HG03378 (cell line): ENCODE results near the gene CCL18.
"Not testable (repeated sequence)": the region's sequence is repeated elsewhere in the genome, so short reads cannot be mapped to it uniquely, and the experiment has no call there.

ENCODE experiments used
- ATAC-seq: cut with Tn5 transposase; IDR thresholded peaks from one replicate; pipeline ENCODE4 v1.9.1; 2021; ENCODE audit warnings: mild to moderate bottlenecking, moderate library complexity; ENCODE audit not compliant: unreplicated experiment

CCL18 gene

DNA sequence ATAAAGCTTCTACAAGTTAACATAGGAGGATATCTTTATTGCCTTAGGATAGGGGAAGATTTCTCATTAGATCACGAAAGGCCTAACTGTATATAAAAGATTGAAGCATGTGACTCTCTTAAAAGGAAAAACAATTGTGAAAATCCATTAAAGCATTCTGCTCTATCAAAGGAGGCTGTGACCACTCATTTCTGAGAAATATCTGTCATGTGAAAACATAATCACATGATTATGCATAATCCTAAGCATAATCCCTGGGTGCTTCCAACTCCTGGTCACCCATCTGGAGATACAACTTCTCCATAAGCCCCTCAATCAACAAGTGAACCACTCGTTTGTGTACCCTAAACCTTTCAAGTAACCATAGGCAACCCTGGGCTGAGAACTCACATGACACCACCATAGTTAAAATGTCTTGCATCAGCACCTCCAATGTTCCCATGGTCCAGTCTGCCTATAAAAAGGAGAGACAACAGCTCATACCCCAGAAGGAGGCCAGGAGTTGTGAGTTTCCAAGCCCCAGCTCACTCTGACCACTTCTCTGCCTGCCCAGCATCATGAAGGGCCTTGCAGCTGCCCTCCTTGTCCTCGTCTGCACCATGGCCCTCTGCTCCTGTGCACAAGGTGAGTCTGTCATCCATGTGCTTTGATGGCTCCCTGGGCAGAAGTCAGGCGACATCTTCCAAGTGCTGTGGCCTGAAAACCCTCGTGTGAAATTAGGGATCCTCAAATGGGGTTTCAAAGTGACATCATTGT lies at the start of gene CCL18:
Gene CCL18, plus strand, starts transcription at position 487 of the 756 bp plus-strand sequence. Its CDS starts 71 bp downstream, at position 558.
- no peak for ATAC-seq

DNA sequence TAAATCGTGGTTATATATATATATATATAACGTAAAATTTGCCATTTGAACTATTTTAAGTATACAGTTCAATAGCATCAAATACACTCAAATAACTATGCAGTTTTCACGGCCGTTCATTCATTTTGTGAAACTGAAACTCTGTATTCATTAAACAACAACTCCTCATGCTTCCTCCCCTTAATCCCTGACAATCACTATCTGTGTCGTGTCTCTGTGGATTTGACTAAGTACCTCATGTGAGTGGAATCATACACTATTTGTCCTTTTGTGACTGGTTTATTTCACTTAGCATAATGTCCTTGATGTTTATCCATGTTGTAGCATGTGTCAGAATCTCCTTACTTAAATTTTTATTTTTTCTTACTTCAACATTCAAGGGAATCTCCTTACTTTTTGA lies 49.1 kb upstream of the CCL18 start:
- no peak for ATAC-seq

GRCh38 chr17:36015895-36016294 lies 48.2 kb upstream of the CCL18 start:
- ATAC-seq: not testable (repeated sequence)

DNA sequence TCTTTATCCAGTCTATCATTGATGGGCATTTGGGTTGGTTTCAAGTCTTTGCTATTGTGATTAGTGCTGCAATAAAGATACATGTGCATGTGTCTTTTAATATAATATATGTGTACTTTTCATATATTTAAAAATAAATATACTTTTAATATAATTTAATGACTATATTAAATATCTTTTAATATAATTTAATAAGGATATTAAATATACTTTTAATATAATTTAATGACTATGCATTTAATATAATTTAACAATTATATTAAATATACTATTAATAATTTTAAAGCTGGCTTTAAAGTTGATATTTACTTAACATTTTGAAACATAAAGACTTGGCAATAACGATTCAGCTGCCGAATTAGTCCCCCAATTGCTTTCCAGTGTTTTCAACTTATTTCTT lies 47.5 kb upstream of the CCL18 start:
- no peak for ATAC-seq

- ATAC-seq: no peak
Measured at GRCh38 chr17:36017799-36018198, 46.3 kb upstream of the CCL18 start, which contains the start of gene CCL23. CCL23 (minus strand) TSS chr17:36017972; CDS start chr17:36017897, 75 bp downstream.

GRCh38 chr17:36019423-36019822 lies 44.6 kb upstream of the CCL18 start:
- no peak for ATAC-seq

DNA sequence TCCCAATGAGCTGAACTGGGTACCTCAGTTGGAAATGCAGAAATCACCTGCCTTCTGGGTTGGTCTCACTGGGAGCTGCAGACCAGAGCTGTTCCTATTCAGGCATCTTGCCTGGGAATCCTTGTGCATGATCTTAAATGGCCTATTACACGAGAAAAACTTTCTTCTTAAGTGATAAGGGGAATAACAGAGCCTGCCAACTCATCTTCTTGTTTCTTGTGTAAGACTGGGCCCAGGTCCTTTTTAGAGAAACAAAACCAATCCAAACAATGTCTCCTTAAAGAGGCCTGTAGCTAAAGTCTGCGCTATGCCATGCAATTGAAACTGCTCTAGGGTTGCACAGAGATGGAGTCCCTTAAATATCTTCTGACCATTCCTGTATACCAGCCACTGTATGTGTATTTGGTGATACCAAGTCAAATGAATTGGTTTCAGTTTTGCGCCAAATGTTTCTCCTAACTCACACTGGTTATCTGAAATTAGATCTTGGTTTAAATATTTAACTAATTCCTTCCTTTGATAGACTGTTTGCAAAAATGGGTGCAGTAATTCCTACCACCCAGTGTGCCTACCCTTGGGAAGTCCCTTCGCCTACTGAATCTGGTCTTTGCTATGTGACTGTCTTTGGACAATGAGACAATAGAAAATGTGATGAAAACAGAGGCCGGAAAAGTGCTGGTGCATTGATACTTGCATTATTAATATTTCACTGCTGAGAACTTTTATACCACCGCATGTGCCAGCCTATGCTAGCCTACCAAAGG lies 39.8 kb upstream of the CCL18 start:
- ATAC-seq: no peak

- ATAC-seq: no peak
Measured at GRCh38 chr17:36027761-36028160, 36.3 kb upstream of the CCL18 start.

- ATAC-seq: no peak
Measured at GRCh38 chr17:36030956-36031355, 33.1 kb upstream of the CCL18 start.

GRCh38 chr17:36034127-36034526 lies 29.9 kb upstream of the CCL18 start:
- peak; percentile 54 for ATAC-seq

DNA sequence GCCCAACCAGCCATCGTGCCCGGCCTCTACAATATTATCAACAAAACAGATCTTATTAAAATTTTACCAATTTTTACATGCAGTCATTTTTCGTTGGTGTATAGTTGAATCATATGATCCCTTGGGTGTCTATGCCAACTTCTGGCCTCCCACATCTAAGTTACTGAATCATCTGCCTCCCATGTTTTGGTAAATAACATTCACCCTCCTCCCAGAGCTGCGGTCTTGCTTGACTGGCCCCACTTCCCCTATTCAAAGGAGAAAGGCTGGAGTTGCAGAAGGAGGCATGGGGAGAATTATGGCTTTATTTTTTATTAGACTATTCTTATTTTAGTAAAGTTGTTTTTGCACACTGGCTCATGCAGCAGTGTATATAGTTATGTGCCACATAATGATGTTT lies 27.8 kb upstream of the CCL18 start:
- no peak for ATAC-seq

GRCh38 chr17:36048066-36048465 lies 16.0 kb upstream of the CCL18 start:
- ATAC-seq: no peak

GRCh38 chr17:36049643-36050042 lies 14.4 kb upstream of the CCL18 start:
- ATAC-seq: no peak

- no peak for ATAC-seq
Measured at GRCh38 chr17:36055171-36055570, 8.9 kb upstream of the CCL18 start.

GRCh38 chr17:36055921-36056520 lies 8.1 kb upstream of the CCL18 start:
- ATAC-seq: no peak

DNA sequence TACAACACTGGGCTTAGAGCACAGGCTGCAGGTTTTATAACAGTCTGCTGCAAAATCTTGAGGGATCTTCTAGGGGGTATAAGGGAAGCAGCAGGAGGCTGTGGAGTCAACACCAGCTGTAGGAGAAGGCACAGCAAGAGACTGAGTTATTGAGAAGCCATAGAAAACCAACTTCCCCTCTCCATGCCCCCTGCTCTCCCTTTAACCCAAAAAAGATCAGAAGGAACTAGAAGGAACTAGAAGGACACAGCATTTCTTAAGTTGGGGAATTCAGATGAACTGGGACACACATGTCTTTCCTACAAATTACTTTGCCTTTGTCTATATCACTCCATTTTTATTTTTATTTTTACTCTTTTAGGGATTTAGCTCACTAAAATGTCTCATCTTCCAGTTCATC lies 6.2 kb upstream of the CCL18 start:
- no peak for ATAC-seq

GRCh38 chr17:36059406-36059805 lies 4.7 kb upstream of the CCL18 start:
- ATAC-seq: no peak

- no peak for ATAC-seq
Measured at GRCh38 chr17:36060816-36061215, 3.3 kb upstream of the CCL18 start.

GRCh38 chr17:36066365-36066985 lies 2.4 kb downstream of the CCL18 start:
- ATAC-seq: no peak

- ATAC-seq: no peak
Measured at GRCh38 chr17:36068524-36068923, 4.5 kb downstream of the CCL18 start.

DNA sequence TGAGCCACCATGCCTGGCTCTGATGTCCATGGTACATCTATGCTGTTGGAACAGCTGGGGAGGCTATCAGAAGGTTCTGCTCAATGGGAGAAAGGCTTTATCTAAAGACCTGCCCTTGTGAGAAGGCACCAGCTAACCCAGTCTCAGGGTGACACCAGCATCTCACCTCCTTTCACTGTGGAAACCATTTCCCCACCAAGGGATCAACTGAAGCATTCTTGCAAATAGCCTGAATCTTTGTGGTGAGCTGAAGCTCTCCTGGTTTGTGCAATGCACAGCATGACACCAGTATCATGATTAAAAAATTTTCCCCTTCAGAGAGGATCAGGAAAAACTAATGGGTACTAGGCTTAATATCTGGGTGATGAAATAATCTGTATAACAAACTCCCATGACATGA lies 5.1 kb downstream of the CCL18 start:
- no peak for ATAC-seq
